ENCODE results near the gene ACSM4.
"Not testable (repeated sequence)": the region's sequence is repeated elsewhere in the genome, so short reads cannot be mapped to it uniquely, and the experiment has no call there.

The ACSM4 gene
- total RNA-seq, result 0 to 0.15 (median 0) reads per million in 18 experiments

- no peak for DNase-seq
These were observed at the start of gene ACSM4 for GRCh38 chr12:7303772-7304171. Gene ACSM4 (plus strand): TSS chr12:7304072. CDS start chr12:7304332, 260 bp downstream.

GRCh38 chr12:7259060-7259459 lies 44.8 kb upstream of the ACSM4 start:
- DNase-seq, result no peak

GRCh38 chr12:7264538-7264937 lies 39.3 kb upstream of the ACSM4 start:
- DNase-seq, result no peak

- DNase-seq, result no peak
These were observed 38.6 kb upstream of the ACSM4 start for GRCh38 chr12:7265251-7265650.

GRCh38 chr12:7269273-7269672 lies 34.6 kb upstream of the ACSM4 start:
- no peak for DNase-seq

- DNase-seq, result no peak
These were observed 31.9 kb upstream of the ACSM4 start for GRCh38 chr12:7271893-7272514.

- DNase-seq, result not testable (repeated sequence)
These were observed 28.4 kb upstream of the ACSM4 start for GRCh38 chr12:7275482-7275881.

- DNase-seq, result no peak
These were observed 21.0 kb upstream of the ACSM4 start for GRCh38 chr12:7282844-7283243.

- no peak for DNase-seq
These were observed 14.1 kb upstream of the ACSM4 start for GRCh38 chr12:7289743-7290142.

- not testable (repeated sequence) for DNase-seq
These were observed 13.3 kb upstream of the ACSM4 start for GRCh38 chr12:7290588-7290987.

- DNase-seq, result no peak
These were observed 11.6 kb upstream of the ACSM4 start for GRCh38 chr12:7292300-7292699.

- DNase-seq, result no peak
These were observed 10.2 kb upstream of the ACSM4 start for GRCh38 chr12:7293670-7294069.

- DNase-seq, result no peak
These were observed 8.3 kb upstream of the ACSM4 start for GRCh38 chr12:7295529-7295928.

- no peak for DNase-seq
These were observed 6.0 kb upstream of the ACSM4 start for GRCh38 chr12:7297865-7298264.

- DNase-seq, result no peak
These were observed 1.4 kb upstream of the ACSM4 start for GRCh38 chr12:7302266-7302986.

- DNase-seq, result no peak
These were observed 642 bp upstream of the ACSM4 start for GRCh38 chr12:7303230-7303629.

- DNase-seq, result no peak
These were observed 584 bp downstream of the ACSM4 start for GRCh38 chr12:7304456-7304855.

GRCh38 chr12:7310070-7310469 lies 6.2 kb downstream of the ACSM4 start:
- DNase-seq, result no peak

- DNase-seq, result peak in 1 of 2 donors; percentile 13
These were observed 16.1 kb downstream of the ACSM4 start for GRCh38 chr12:7319930-7320329.

- no peak for DNase-seq
These were observed 17.8 kb downstream of the ACSM4 start for GRCh38 chr12:7321624-7322023.

GRCh38 chr12:7322599-7322998 lies 18.7 kb downstream of the ACSM4 start:
- no peak for DNase-seq

GRCh38 chr12:7324176-7324575 lies 20.3 kb downstream of the ACSM4 start:
- no peak for DNase-seq

GRCh38 chr12:7327918-7328317 lies 24.0 kb downstream of the ACSM4 start:
- no peak for DNase-seq

GRCh38 chr12:7337790-7338189 lies 33.9 kb downstream of the ACSM4 start:
- not testable (repeated sequence) for DNase-seq
